ENCODE measurements around the gene WDR83.
A peak's percentile ranks its signal among the peaks of the same experiment; 100 is the strongest.
"Not testable (repeated sequence)": the region's sequence is repeated elsewhere in the genome, so short reads cannot be mapped to it uniquely, and the experiment has no call there.

The WDR83 gene, protein sequence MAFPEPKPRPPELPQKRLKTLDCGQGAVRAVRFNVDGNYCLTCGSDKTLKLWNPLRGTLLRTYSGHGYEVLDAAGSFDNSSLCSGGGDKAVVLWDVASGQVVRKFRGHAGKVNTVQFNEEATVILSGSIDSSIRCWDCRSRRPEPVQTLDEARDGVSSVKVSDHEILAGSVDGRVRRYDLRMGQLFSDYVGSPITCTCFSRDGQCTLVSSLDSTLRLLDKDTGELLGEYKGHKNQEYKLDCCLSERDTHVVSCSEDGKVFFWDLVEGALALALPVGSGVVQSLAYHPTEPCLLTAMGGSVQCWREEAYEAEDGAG

DNA sequence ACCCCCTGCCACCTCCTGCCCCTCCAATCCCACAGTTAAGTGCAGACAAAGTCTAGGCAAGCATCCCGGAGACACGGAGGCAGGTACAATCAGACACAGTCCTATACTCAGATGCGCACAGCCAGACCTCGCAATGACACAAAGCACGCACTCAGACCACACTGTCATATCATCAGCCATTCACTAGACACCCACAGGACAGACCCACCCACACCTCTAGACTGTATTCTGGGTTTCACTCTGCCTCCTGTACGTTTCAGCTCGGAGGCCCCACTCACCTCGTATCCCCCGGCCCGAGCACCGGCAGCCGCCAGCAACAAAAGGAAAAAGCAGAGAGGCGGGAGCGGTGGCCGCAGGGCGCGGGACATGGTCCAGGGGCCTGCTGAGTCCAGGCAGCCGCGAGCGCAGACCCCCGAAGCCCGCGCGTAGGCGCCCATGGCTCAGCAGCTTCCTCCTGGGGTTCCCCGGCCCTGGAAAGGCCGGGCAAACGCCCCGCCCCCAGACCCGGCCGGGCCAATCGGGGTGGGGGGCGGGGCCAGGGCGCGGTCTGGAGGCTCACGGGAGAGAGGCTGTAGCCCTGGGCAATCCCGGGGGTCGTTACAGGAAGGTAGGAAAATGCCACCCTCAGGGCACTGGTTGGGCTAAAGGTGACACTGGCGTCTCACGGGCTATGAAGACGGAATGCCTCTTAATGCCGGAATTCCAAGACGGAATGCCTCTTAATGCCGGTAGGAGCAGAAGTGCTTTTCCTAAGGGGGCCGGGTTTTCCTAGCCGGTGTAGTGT, at the start of gene WDR83, which contains the start of gene MAN2B1:
Gene WDR83, plus strand, starts transcription at position 543 of the 784 bp plus-strand sequence. CDS start 2,984 bp downstream, outside the sequence.
Gene MAN2B1, minus strand, starts transcription at position 478 of the 784 bp plus-strand sequence. Its CDS starts 41 bp downstream, at position 437.
- peak; percentile 65 for DNase-seq

GRCh38 chr19:12617646-12618045, 49.0 kb upstream of the WDR83 start:
- no peak for DNase-seq

DNA sequence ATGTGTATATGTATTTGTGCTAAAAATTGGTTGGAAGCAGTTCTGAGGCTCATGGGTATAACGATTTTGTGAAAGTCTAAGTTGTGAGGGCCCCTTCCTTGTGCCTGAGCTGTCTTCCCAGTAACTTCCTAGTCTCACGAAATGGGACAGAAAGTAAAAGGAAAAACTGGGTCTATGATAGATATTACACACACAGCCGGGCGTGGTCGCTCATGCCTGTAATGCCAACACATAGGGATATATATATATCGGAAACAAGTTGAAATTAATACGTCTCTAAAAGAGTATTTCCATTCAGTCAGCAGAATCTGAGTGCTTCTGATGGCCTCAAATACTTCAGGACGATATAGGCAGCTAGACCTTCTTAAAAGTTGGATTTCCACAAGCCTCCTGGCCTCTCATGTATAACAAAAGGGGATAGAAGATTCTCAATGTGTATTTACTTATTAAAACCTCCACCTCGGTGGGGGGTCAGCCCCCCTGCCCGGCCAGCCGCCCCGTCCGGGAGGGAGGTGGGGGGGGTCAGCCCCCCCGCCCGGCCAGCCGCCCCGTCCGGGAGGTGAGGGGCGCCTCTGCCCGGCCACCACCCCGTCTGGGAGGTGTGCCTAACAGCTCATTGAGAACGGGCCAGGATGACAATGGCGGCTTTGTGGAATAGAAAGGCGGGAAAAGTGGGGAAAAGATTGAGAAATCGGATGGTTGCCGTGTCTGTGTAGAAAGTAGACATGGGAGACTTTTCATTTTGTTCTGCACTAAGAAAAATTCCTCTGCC, 45.2 kb upstream of the WDR83 start:
- DNase-seq = not testable (repeated sequence)

- DNase-seq = no peak
Measured at GRCh38 chr19:12623361-12624031, 43.1 kb upstream of the WDR83 start.

GRCh38 chr19:12626958-12627357, 39.6 kb upstream of the WDR83 start:
- DNase-seq = no peak

GRCh38 chr19:12628040-12629022, 38.3 kb upstream of the WDR83 start:
- DNase-seq = no peak

- no peak for DNase-seq
Measured at GRCh38 chr19:12629215-12629614, 37.4 kb upstream of the WDR83 start.

GRCh38 chr19:12636631-12637030, 30.0 kb upstream of the WDR83 start:
- DNase-seq = no peak

- DNase-seq = no peak
Measured at GRCh38 chr19:12638611-12639182, 27.9 kb upstream of the WDR83 start.

DNA sequence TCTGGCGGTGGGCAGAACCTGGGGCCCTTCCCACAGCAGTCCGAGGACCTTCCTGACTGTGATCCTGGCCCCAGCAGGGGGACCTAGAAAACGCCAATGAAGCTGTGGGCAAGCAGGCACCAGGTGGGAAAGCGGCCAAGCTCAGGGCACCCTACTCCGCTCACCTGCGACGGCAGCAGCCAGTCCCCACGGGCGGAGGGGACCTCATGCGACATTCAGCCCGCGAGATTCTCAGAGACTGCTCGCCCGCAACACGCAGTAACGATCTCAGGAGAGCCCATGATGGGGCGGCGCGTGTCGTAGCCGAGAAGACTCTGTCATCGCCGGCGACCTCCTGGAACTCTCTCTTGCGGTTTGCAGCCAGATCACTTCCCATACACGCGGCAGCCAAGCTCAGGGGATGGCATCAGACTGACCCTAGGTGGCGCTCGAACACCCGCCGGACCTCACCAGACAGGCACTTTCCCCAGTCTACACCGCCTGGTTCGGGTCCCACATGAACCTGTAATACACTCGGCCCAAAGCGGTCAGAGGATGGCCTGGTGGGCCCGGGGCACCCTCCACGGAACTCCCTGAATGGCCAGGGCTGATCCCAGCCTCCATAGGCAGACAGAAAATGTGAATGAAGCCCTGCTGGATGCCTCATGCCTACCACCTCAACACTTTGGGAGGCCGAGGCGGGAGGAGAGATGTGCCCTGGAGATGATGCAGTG, 26.6 kb upstream of the WDR83 start:
- DNase-seq = peak; percentile 80

DNA sequence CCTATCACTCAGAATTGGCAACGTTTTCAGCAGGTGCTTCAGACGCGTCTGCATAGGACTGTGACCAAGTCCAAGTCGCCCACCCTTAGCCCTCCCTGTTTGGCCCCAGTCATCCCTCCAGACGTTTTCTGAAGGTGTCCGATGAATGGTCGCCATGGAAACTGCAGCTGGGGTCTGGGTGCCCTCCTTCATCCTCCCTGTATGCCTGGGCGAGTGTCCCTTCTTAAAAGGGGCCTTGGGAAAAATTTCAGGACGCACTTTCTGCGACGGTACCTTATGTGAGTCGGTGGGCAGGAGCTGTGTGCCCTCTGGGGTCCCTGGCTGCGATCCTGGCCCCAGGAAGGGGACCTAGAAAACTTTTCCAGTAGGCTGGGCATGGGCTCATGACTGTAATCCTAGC, 25.2 kb upstream of the WDR83 start:
- no peak for DNase-seq

- no peak for DNase-seq
Measured at GRCh38 chr19:12642506-12642905, 24.1 kb upstream of the WDR83 start.

- not testable (repeated sequence) for DNase-seq
Measured at GRCh38 chr19:12643716-12644115, 22.9 kb upstream of the WDR83 start.

DNA sequence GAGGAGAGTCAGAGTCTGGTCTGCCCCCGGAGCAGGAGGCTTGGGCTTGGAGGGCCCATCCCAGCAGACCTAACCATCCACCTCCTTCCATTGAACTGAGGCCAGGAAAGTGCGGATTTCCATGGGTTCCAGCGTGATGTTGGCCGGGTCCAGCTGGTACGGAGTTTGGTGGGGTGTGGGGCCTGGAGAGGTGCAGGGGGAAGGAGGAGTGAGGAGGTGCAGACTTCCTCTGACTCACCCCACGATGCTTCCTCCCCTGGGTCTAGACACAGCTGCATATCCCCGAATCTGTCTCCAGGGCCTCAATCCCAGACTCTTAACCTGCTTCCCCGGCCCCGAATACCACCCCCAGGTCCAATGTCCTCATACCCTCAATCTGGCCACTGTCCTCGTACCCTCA, 20.1 kb upstream of the WDR83 start:
- DNase-seq = no peak

GRCh38 chr19:12647047-12647446, 19.6 kb upstream of the WDR83 start:
- DNase-seq = no peak

GRCh38 chr19:12647490-12648071, 19.0 kb upstream of the WDR83 start:
- DNase-seq = no peak

DNA sequence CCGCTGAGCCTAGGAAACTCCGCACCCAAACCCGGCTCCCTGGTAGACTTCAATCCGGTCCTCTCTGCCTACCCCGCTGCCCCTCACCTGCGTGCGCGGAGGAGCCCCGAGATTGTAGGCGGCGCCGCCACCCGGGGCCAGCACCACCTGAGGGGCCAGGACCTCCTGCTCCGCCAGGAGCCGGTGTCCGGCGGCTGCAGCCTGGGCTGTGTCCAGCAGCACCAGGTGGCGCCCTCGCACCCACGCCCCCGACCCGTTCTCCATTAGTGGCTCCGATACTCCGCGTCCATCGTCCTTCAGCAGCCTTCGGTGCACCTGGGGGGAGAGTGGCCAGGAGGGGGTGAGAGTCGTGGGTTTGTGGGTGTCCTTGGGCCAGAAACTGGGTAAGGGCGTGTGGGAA, 18.5 kb upstream of the WDR83 start:
- no peak for DNase-seq

DNA sequence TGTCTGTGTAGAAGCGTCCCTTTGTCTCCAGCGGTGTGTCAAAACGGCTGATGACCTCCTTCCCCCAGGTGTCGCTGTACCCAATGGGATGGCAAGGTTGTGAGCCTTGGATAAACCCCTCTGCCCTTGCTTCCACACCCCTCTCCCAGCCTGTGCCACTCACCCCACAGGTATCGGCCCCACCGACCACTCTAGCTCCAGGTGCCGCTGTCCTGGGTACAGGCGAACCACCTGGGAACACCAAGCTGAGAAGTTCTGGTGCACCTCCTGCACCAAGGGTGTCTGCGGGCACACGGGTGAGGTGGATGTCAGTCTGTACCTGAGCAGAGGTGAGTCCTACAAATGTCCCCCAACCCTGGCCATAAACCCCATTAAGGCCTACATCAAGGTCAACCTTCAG, 16.7 kb upstream of the WDR83 start:
- no peak for DNase-seq

- DNase-seq = no peak
Measured at GRCh38 chr19:12652219-12652618, 14.4 kb upstream of the WDR83 start.

DNA sequence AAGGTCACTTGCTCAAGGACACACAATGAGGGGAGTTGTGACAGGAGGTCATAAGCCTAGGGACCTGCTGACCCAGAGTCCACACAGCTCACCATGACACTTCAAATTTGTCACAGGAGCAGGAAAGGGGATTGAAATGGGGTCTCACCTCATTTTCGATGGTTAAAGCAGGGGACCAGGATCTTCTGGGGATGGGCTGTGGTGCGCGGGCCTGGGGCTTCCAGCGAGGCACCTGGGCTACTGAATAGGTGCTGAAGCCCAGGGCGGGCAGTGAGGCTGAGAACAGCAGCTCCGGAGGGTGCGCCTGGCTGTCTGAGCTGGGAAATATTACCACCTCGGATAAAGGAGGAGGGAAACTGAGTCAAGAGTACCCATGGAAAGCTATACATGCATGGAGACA, 11.1 kb upstream of the WDR83 start:
- DNase-seq = no peak

All from GDM1 (cell line).